GM10266 (cell line): ENCODE measurements around the gene THAP5.

Source experiments
- DNase-seq: peaks from one replicate; pipeline ENCODE4 v3.0.0; 2012; ENCODE audit errors: extremely low spot score
- CTCF ChIP-seq: IDR thresholded peaks from 2 replicates; pipeline ENCODE4 v1.5.1; 2012; ENCODE audit warnings: mild to moderate bottlenecking, low read depth; ENCODE audit not compliant: control insufficient read depth, insufficient read depth; ENCODE audit errors: missing control alignments

The THAP5 gene

GRCh38 chr7:108570146-108570755 lies 745 bp upstream of the THAP5 start:
- DNase-seq, result peak; percentile 32
- TF ChIP-seq CTCF, result no peak

DNA sequence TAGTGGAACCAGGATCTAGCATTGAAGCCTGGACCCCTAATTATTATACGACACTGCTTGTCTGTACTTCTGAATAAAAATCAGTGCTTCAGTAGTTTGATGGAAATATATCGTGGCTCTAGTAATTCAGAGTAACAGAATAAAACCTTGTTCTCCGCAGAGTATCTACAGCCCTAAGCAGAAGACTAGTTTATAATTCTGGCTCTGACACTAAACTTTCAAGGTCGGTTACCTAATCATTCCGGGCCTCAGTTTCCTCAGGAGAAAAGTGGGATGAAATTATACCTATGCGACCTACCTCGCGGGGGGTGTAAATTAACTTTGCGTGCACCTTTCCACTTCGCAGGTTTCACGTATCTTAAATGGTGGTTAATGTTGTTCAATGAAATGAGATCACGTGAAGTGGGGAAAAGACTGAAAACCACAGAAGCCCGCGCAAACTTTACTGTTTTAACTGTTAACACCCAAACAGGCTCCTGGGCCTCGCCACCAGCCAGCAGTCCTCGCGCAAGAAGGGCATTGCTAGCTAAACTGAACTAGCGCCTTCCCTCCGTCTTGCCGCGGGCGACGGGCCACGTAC lies 615 bp downstream of the THAP5 start:
- no peak for TF ChIP-seq CTCF
- DNase-seq, result no peak

- no peak for TF ChIP-seq CTCF
- no peak for DNase-seq
Measured at GRCh38 chr7:108565987-108566386, 3.5 kb downstream of the THAP5 start.

DNA sequence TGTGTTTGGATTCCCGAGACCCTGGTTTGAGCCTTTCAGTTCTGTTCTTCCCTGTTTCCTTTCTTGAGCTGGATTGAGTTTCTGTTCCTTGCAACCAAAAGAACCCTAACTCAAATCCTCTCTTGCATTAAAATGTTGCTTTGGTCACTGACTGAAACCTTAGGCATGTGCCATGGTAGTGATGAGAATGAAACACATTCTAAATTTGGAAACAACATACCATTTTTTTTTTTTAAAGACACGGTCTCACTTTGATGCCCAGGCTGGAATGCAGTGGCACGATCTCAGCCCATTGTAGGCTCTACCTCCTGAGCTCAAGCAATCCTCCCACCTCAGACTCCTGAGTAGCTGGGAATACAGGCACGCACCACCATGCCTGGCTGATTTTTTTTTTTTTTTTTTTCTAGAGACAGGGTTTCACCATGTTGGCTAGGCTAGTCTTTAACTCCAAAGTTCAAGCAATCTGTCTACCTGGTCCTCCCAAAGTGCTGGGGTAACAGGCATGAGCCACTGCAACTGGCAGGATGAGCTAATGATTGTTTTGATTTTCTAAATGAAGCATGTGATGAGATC lies 8.4 kb downstream of the THAP5 start:
- no peak for TF ChIP-seq CTCF
- no peak for DNase-seq

- no peak for DNase-seq
- TF ChIP-seq CTCF, result no peak
Measured at GRCh38 chr7:108559253-108559652, 10.3 kb downstream of the THAP5 start.

GRCh38 chr7:108557617-108558016 lies 11.9 kb downstream of the THAP5 start:
- DNase-seq, result no peak

More at GRCh38 chr7:108557617-108558016, 11.9 kb downstream of the THAP5 start:
- TF ChIP-seq CTCF, result no peak
